Measurements from ENCODE around the gene SWAP70. TPM values are rescaled to one million over a fixed set of nuclear protein-coding genes. Genes with fewer than 3 reads are reported as not detected.

The SWAP70 gene
- total and polyA plus RNA-seq, 10 of the 15 experiments (the other 5 are each of a cell fraction or from before 2014, with no cell fraction given): 20.6 to 62.4 (median 41.7) TPM

- TF ChIP-seq IRF3 (IDR thresholded peaks at IDR 0.05) (no peak), RAD51 (IDR thresholded peaks at IDR 0.05) (no peak), BACH1 (IDR thresholded peaks at IDR 0.05; ENCODE audit: borderline replicate concordance) (no peak), MAX (IDR thresholded peaks at IDR 0.05; ENCODE audit: low read depth, low read length) (no peak)
Measured at GRCh38 chr11:9626496-9627394, 37.1 kb upstream of the SWAP70 start (continued).

GRCh38 chr11:9629064-9629463 lies 34.8 kb upstream of the SWAP70 start:
- in situ Hi-C loops (cut with MboI): no loop called here
- RAD21 ChIA-PET (ENCODE audit: unreplicated experiment): interaction anchor here (0.8 to 2.8 kb wide), 12 partner anchors 12 to 118 kb away, joined by 3 to 16 read pairs (median 6); partner anchors contain the start of gene SWAP70
- no peaks in the 10 kb centered on the region for H3K36me3 ChIP-seq (ENCODE audit: control insufficient read depth in 2 of 2, insufficient read depth in 2 of 2, low read length in 1 of 2)
- no peak overlapping the region for H3K9ac ChIP-seq (ENCODE audit: control insufficient read depth, insufficient read depth, low read length)
- FAIRE-seq (no peak), ATAC-seq (peak; percentile 91), DNase-seq (ENCODE audit: low read depth, low spot score) (no peak)
- no peaks in the 10 kb centered on the region for H3K79me2 ChIP-seq (ENCODE audit: control insufficient read depth, insufficient read depth, low read length)
- peaks cover 2% of the 10 kb centered on the region; the same call in 1 of the 3 replicates for H3K9me3 ChIP-seq (replicated peaks; ENCODE audit: control insufficient read depth, insufficient read depth, low read length)
- peak overlapping the region; percentile 40 for H3K4me2 ChIP-seq (ENCODE audit: control insufficient read depth, insufficient read depth)
- peak overlapping the region; percentile 9; the same call in 1 of the 2 replicates for H3K27ac ChIP-seq (ENCODE audit: control insufficient read depth, insufficient read depth)
- H3K4me3 ChIP-seq: no peak overlapping the region
- 49% methylated on average over 6 of the region's 6 CpGs for WGBS (ENCODE audit: insufficient coverage, insufficient replicate concordance, low lambda C conversion rate, missing lambda C conversion rate)
- intact Hi-C loops (cut with micrococcal nuclease; ENCODE audit: unreplicated experiment): no loop called here
- peaks cover 36% of the 10 kb centered on the region for H3K4me1 ChIP-seq (ENCODE audit: control insufficient read depth, insufficient read depth, low read length)
- CTCF ChIA-PET: interaction anchor here (0.6 to 2.3 kb wide), 10 partner anchors 9 to 775 kb away, joined by 3 to 12 read pairs (median 4); no protein-coding TSS in a partner anchor
- H3K27me3 ChIP-seq (replicated peaks in 1 of 2; ENCODE audit: control insufficient read depth in 2 of 2, insufficient read depth in 2 of 2, low read length in 1 of 2): no peaks in the 10 kb centered on the region
- no peaks in the 10 kb centered on the region for H4K20me1 ChIP-seq (ENCODE audit: control insufficient read depth, insufficient read depth)
- no TSS peak for BruUV-seq (replicated peaks)
- POLR2A ChIA-PET: interaction anchor here (0.7 to 2.1 kb wide), 9 partner anchors 9 to 117 kb away, joined by 3 to 9 read pairs (median 4); partner anchors contain the start of gene SWAP70
- SMC1A ChIA-PET (ENCODE audit: uncharacterized antibody, unreplicated experiment): interaction anchor here (0.8 to 2.1 kb wide), 22 partner anchors 9 to 122 kb away, joined by 3 to 16 read pairs (median 5); partner anchors contain the start of gene SWAP70
- H2AFZ ChIP-seq (ENCODE audit: control insufficient read depth, low read depth, low read length): peak overlapping the region; percentile 35
- TF ChIP-seq NFIC (IDR thresholded peaks at IDR 0.05; ENCODE audit: low read depth, low read length) (peak; percentile 60), GATAD2B (conservative IDR thresholded peaks at IDR 0.05; ENCODE audit: low read depth) (no peak), ATF2 (IDR thresholded peaks at IDR 0.05; ENCODE audit: low read length) (no peak), RUNX3 (IDR thresholded peaks at IDR 0.05; ENCODE audit: low read length) (peak; percentile 83), SREBF1 (IDR thresholded peaks at IDR 0.05; ENCODE audit: low read length) (no peak), JUNB (IDR thresholded peaks at IDR 0.05) (peak; percentile 20; the same call in 1 of the 2 replicates), IRF5 (IDR thresholded peaks at IDR 0.05; ENCODE audit: borderline replicate concordance) (no peak), PAX5 (IDR thresholded peaks at IDR 0.05; ENCODE audit: borderline replicate concordance, low read depth, low read length) (0 out of 2 replicates have a peak, but pooled peaks have one; percentile 19), SPI1 (IDR thresholded peaks at IDR 0.05; ENCODE audit: borderline replicate concordance, insufficient read depth, low read depth, low read length) (peak; percentile 75; the same call in 1 of the 2 replicates), BMI1 (IDR thresholded peaks at IDR 0.05; ENCODE audit: borderline replicate concordance) (no peak), MLLT1 (IDR thresholded peaks at IDR 0.05) (0 out of 2 replicates have a peak, but pooled peaks have one; percentile 31), MTA2 (IDR thresholded peaks at IDR 0.05; ENCODE audit: low read depth) (0 out of 2 replicates have a peak, but pooled peaks have one; percentile 53)

Data from GM12878 (cell line).